ENCODE results near the gene PCSK9. TPM values are rescaled to one million over a fixed set of nuclear protein-coding genes. Genes with fewer than 3 reads are reported as not detected.

The PCSK9 gene
- total and polyA plus RNA-seq, 2 of the 4 experiments (the other 2 are of a cell fraction) = under 0.01 to 0.17 TPM

- Histone ChIP-seq H3K18ac (ENCODE audit: low read depth, low read length) (no peak overlapping the region), H3K4ac (ENCODE audit: low read depth, low read length) (no peak overlapping the region), H3K4me3 (ENCODE audit: insufficient read depth, low read depth, low read length) (no peak overlapping the region), H4K20me1 (ENCODE audit: insufficient read depth, low read length) (no peaks in the 10 kb centered on the region), H3K14ac (replicated peaks; ENCODE audit: low read depth, low read length) (no peak overlapping the region), H2BK5ac (ENCODE audit: low read depth, low read length, poor library complexity, severe bottlenecking) (no peak overlapping the region), H3K23ac (ENCODE audit: low read depth, low read length) (no peak overlapping the region), H2AK9ac (replicated peaks; ENCODE audit: low read depth, low read length, poor library complexity) (no peak overlapping the region), H2BK120ac (ENCODE audit: low read depth, low read length) (no peak overlapping the region), H3K9ac (ENCODE audit: low read depth, low read length) (no peak overlapping the region), H3K4me2 (ENCODE audit: low read depth, low read length) (no peak overlapping the region), H3K27me3 (ENCODE audit: control insufficient read depth, insufficient read depth, low read length) (peaks cover 81% of the 10 kb centered on the region), H4K91ac (ENCODE audit: insufficient read depth, low read depth, low read length) (no peak overlapping the region), H3K9me3 (ENCODE audit: control insufficient read depth, insufficient read depth, low read length) (no peaks in the 10 kb centered on the region), H2AK5ac (ENCODE audit: low read depth, low read length) (no peak overlapping the region), H3K27ac (ENCODE audit: insufficient read depth, low read length) (no peak overlapping the region), H3K79me1 (ENCODE audit: low read depth in 1 of 2, low read length in 2 of 2) (no peaks in the 10 kb centered on the region), H2AFZ (replicated peaks; ENCODE audit: low read length, poor library complexity) (no peak overlapping the region), H4K8ac (ENCODE audit: low read depth in 2 of 2, low read length in 2 of 2) (no peak overlapping the region), H2BK15ac (ENCODE audit: low read depth, low read length) (no peak overlapping the region), H3K4me1 (ENCODE audit: control insufficient read depth, insufficient read depth, low read length) (peaks cover 2% of the 10 kb centered on the region; the same call in 1 of the 2 replicates), H3K36me3 (ENCODE audit: control insufficient read depth, insufficient read depth, low read length) (no peaks in the 10 kb centered on the region), H2BK20ac (ENCODE audit: low read depth, low read length) (no peak overlapping the region), H3K9me1 (ENCODE audit: insufficient read depth, low read length) (no peaks in the 10 kb centered on the region), H3K56ac (ENCODE audit: extremely low read depth, insufficient read depth, low read length) (no peak overlapping the region), H4K5ac (ENCODE audit: low read depth, low read length) (no peak overlapping the region)
- ChIA-PET CTCF (no interaction called here), POLR2A (ENCODE audit: unreplicated experiment) (no interaction called here)
- 72% methylated on average over 5 of the region's 9 CpGs; no CpG with 5 or more reads in 1 of the 2 experiments for WGBS, 2 experiments (ENCODE audit: extremely low coverage in 2 of 2, insufficient read length in 1 of 2)
- intact Hi-C loops (cut with micrococcal nuclease) (no loop called here), in situ Hi-C loops (cut with MboI; ENCODE audit: low sequenced_read_pairs) (no loop called here), dilution Hi-C loops (cut with HindIII; ENCODE audit: low sequenced_read_pairs, unreplicated experiment) (no loop called here)
- no peak for TF ChIP-seq BHLHE40 (IDR thresholded peaks at IDR 0.05; ENCODE audit: low read depth, low read length)
- TF ChIP-seq RCOR1 (IDR thresholded peaks at IDR 0.05; ENCODE audit: insufficient replicate concordance, low read length) = no peak
- TF ChIP-seq ELK1 (IDR thresholded peaks at IDR 0.05; ENCODE audit: borderline replicate concordance, low read depth, low read length) = no peak
- no peak for TF ChIP-seq CTCF (conservative IDR thresholded peaks at IDR 0.05; ENCODE audit: low read depth, low read length)
- TF ChIP-seq USF2 (IDR thresholded peaks at IDR 0.05; ENCODE audit: low read depth, low read length) = no peak
- no peak for TF ChIP-seq MAFK (IDR thresholded peaks at IDR 0.05; ENCODE audit: low read depth, low read length)
- no peak for TF ChIP-seq SMC3 (IDR thresholded peaks at IDR 0.05; ENCODE audit: low read depth, low read length)
- DNase-seq (no peak), ATAC-seq (ENCODE audit: low read depth) (no peak)
- BruUV-seq (replicated peaks) = no TSS peak
Observed at GRCh38 chr1:55043726-55044125, 4.4 kb downstream of the PCSK9 start.

All from IMR-90 (cell line).